ENCODE data around the gene ARHGAP10.

DNA sequence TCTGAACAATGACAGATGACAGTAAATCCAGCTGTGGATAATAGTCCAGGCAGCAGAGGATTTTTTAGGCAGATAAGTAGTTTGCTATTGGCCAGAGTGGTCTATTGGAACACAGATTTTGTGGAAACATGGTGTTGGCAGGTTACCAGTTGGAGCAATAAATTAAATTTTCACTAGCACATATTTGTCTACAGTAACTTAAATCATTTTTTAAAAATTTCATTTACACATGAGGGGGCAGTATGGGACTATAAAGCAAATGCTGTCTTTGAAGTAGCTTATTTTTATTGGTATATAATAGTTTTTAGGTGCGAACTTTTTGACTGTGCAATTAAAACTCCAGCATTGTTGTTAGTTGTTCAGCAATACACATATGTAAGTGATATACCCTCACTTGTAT is 289.8 kb downstream of the ARHGAP10 start:
- TF ChIP-seq, protein P1, sequence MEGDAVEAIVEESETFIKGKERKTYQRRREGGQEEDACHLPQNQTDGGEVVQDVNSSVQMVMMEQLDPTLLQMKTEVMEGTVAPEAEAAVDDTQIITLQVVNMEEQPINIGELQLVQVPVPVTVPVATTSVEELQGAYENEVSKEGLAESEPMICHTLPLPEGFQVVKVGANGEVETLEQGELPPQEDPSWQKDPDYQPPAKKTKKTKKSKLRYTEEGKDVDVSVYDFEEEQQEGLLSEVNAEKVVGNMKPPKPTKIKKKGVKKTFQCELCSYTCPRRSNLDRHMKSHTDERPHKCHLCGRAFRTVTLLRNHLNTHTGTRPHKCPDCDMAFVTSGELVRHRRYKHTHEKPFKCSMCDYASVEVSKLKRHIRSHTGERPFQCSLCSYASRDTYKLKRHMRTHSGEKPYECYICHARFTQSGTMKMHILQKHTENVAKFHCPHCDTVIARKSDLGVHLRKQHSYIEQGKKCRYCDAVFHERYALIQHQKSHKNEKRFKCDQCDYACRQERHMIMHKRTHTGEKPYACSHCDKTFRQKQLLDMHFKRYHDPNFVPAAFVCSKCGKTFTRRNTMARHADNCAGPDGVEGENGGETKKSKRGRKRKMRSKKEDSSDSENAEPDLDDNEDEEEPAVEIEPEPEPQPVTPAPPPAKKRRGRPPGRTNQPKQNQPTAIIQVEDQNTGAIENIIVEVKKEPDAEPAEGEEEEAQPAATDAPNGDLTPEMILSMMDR (IDR thresholded peaks at IDR 0.05) = no peak
- TF ChIP-seq EZH2 (IDR thresholded peaks at IDR 0.05; ENCODE audit: borderline replicate concordance, insufficient read depth, low read depth, low read length, poor library complexity, severe bottlenecking) = no peak

Measured in B cell (primary cell).